Heart right ventricle (tissue), 16 donors: ENCODE data around the gene AP5B1. TPM values are rescaled to one million over a fixed set of nuclear protein-coding genes. Genes with fewer than 3 reads are reported as not detected.

ENCODE experiments used
- ATAC-seq, 8 donors: fragments of 200-7000 bp; cut with Tn5 transposase; one replicate each; pipeline ENCODE4 v1.9.1; 2020; ENCODE audit warnings: mild to moderate bottlenecking in 8 of 8, moderate library complexity in 8 of 8, moderate number of reproducible peaks in 1 of 8
- DNase-seq, 2 donors: peaks; one replicate each; pipeline ENCODE4 v3.0.0-alpha.2; 2020
- H3K27ac ChIP-seq, 10 donors: fragments of 200-600 bp; sonication (generic) in 2 of 10; one replicate each; pipeline versions ENCODE4 v1.5.0 to v1.8.0; 2020 to 2022; ENCODE audit warnings: mild to moderate bottlenecking in 3 of 10
- H3K27me3 ChIP-seq, 7 donors: fragments of 200-600 bp; one replicate each; pipeline ENCODE4 v1.8.0; 2021 to 2022; ENCODE audit warnings: mild to moderate bottlenecking in 2 of 7
- H3K36me3 ChIP-seq, 9 donors: fragments of 200-600 bp; sonication (generic) in 1 of 9; one replicate each; pipeline versions ENCODE4 v1.5.0 to v1.8.0; 2020 to 2022; ENCODE audit warnings: mild to moderate bottlenecking in 2 of 9
- H3K4me1 ChIP-seq, 9 donors: fragments of 200-600 bp; sonication (generic) in 1 of 9; one replicate each; pipeline versions ENCODE4 v1.5.0 to v1.8.0; 2020 to 2022; ENCODE audit warnings: mild to moderate bottlenecking in 4 of 9
- H3K4me3 ChIP-seq, 10 donors: fragments of 200-600 bp; sonication (generic) in 2 of 10; one replicate each; pipeline versions ENCODE4 v1.5.0 to v1.8.0; 2020 to 2022; ENCODE audit warnings: mild to moderate bottlenecking in 7 of 10, moderate library complexity in 2 of 10
- H3K9me3 ChIP-seq, 11 donors: fragments of 200-600 bp in 10 of 11; sonication (generic) in 2 of 11; one replicate each; pipeline versions ENCODE4 v1.5.0 to v1.8.0; 2013 to 2022; ENCODE audit warnings: mild to moderate bottlenecking in 2 of 11, control low read depth in 1 of 11, moderate library complexity in 1 of 11
- WGBS, 2 donors: extraction: QIAGEN DNeasy Blood & Tissue Kit; methylation state at CpG; one replicate each; pipeline ENCODE4 v1.1.7; 2013; ENCODE audit warnings: inconsistent platforms in 1 of 2; 5-methylcytosine and 5-hydroxymethylcytosine counted together
- intact Hi-C, 10 donors: fragments of 100-400 bp; cut with DNase I; formaldehyde crosslinking; loops; one replicate each; pipeline versions ENCODE4 v1.11.1 to v1.14.2; 2022
- polyA plus RNA-seq, 2 donors: library from polyadenylated mRNA; stranded (reverse); fragments of 200-250 nt; gene quantifications; one replicate each; pipeline ENCODE4 v1.2.3, GENCODE V29; 2013
- total RNA-seq, 10 donors: library from RNA; stranded (reverse); fragmentation: NEBNext Ultra II Directional in 3 of 10; extraction: Animal tissue kit (Norgen Biotek cat#: 25700) in 3 of 10; gene quantifications; one replicate each; pipeline versions ENCODE4 v1.2.1 to v1.2.4, GENCODE V29; 2021 to 2023
- TF ChIP-seq, protein P1 (sequence below), 9 donors: fragments of 200-600 bp; sonication (generic) in 2 of 9; IDR thresholded peaks; one replicate each; pipeline versions ENCODE4 v1.5.0 to v1.8.0; 2021 to 2022; ENCODE audit warnings: antibody characterized with exemption in 9 of 9, mild to moderate bottlenecking in 5 of 9, moderate library complexity in 1 of 9
- donor health status: Arrhythmogenic right ventricular cardiomyopathy.
- donor health status: ischemic (EF 13 %, LVEDD 7.1; RV severe dilation, severe dysfunction).
- donor health status: healthy with polysubstance abuse.
- donor health status: DM: no; HTN: yes; CAD: no.
- donor health status: DM: no; HTN: no; CAD: no.
- donor health status: ischemic (EF 25% LVEDD 6.9; RV normal size, moderate dysfunction).
- donor health status: ischemic (EF 25% LVEDD 5.7; RV mildly dilated, moderate dysfunction).
- donor health status: healthy.
- donor health status: DM: yes; HTN: yes; CAD: no.
- donor health status: Ischemic cardiomyopathy.
- donor health status: ischemic (EF 35%, LVEDD 5.7; RV mildly dilated, moderate dysfunction).
- donor health status: nonischemic (EF 11% LVEDD 7.7; RV severe dilation, severe dysfunction).
- donor health status: DM: yes; HTN: yes; CAD: no.
- donor health status: PGD.
- donor health status: ischemic (EF 29% LVEDD 5.4; RV normal size, mild dysfunction).
- donor health status: nonischemic (EF 23%, LVEDD 6.1; RV moderate dilation, normal function).

The AP5B1 gene
- total and polyA plus RNA-seq, 12 donors = 5.0 to 12.8 (median 6.9) TPM

DNA sequence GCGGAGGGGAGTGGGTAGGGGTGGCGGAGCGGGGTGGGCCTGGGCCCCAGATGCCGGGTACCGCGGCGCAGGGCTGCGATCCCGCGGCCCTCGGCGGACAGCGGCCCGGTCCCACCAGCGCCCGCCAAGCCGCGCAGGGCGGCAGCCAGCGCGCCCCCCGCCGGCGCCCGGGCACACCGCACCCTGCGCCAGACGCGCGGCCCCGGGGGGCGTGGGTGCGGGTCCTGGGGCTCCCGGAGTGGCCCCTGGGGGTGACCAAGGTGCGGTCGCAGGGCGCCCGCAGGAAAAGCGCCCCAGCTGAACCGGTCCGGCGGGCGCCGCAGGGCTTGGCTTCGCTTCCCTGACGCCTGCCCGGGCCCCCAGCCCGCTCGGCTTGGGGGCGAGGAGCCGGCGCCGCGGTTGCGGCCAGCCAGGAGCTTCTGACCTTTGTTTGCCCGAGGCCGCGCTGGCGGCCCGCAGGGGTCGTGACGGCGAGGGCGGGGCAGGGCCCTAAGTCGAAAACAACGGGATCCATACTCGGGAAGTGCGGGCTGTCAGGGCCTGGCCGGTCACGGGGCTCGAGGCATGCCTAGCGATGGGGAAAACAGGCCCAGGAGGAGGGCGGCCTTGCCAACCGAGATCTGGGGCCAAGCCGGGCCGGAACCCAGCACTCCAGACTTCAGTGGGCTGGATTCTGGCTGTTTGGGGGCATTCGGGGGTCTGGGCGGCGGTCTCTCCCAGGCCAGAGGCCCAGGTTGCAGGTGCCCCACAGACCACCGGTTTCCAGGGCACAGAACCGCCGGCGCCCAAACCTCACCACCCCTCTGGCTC is 581 bp upstream of the AP5B1 start:
- H3K36me3 ChIP-seq = peaks cover 0 to 31% (median 13%) of the 10 kb centered on the region in 9 donors
- H3K27ac ChIP-seq = peak overlapping the region in 8 of 10 donors; percentile 50 to 96 (median 75)
- no peaks in the 10 kb centered on the region for H3K9me3 ChIP-seq
- TF ChIP-seq, protein P1, sequence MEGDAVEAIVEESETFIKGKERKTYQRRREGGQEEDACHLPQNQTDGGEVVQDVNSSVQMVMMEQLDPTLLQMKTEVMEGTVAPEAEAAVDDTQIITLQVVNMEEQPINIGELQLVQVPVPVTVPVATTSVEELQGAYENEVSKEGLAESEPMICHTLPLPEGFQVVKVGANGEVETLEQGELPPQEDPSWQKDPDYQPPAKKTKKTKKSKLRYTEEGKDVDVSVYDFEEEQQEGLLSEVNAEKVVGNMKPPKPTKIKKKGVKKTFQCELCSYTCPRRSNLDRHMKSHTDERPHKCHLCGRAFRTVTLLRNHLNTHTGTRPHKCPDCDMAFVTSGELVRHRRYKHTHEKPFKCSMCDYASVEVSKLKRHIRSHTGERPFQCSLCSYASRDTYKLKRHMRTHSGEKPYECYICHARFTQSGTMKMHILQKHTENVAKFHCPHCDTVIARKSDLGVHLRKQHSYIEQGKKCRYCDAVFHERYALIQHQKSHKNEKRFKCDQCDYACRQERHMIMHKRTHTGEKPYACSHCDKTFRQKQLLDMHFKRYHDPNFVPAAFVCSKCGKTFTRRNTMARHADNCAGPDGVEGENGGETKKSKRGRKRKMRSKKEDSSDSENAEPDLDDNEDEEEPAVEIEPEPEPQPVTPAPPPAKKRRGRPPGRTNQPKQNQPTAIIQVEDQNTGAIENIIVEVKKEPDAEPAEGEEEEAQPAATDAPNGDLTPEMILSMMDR (IDR thresholded peaks at IDR 0.05) = peak in 7 of 9 donors; percentile 5 to 49 (median 25)
- H3K27me3 ChIP-seq = peaks cover 8 to 24% (median 19%) of the 10 kb centered on the region in 7 donors
- no peak for DNase-seq
- peaks cover 10 to 46% (median 19%) of the 10 kb centered on the region in 9 donors for H3K4me1 ChIP-seq
- ATAC-seq = peak in 5 of 8 donors; percentile 3 to 19 (median 9)
- peak overlapping the region; percentile 68 to 98 (median 92) for H3K4me3 ChIP-seq
- 12 to 19% methylated on average over 59 to 83 of the region's 83 CpGs for WGBS, 2 donors
- intact Hi-C loops = loop anchor here in 7 of 10 donors (2.0 to 5.0 kb wide), 5 partner anchors 35 to 206 kb away; partner anchors contain the start of gene KAT5 (in 1 of the 7)

DNA sequence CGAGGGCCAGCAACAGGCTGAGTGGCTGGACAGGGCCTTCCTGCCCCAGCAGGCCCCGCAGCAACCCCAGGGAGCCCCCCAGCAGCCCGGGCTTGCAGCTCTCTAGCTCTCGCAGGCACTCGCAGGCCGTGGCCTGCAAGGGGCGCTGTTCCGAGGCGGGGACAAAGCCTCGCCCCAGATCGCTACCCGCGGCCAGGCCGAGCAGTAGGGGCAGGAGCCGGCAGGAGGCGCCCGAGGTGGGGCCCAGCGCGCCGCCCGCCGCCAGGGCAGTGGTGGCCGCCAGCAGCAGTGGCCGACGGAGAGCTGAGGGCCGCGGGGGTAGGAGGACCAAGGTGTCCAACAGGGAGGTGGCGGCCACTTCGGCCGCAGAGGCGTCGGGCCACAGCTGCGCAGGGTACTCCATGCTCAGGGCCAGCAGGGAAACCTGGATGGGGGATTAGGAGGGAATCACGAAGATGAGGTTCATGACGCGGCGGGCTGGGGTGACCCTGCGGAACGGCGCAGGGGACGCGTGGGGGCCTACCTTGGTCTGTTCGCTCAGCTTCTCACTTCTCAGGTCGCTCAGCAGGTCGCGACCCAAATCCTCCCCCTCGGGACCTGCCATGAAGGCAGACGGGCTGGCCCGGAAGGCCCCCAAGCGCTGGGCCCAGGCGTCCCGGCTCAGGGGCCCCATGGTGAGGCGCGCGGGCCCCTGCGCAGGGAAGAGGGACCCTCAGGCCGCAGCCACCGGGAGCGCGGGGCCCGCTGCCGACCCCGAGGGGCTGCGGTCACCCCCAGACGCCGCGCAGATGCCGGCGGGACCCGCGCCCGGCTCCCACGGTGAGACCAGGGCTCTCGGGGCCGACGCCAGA is 632 bp downstream of the AP5B1 start:
- peaks cover 0 to 12% (median 6%) of the 10 kb centered on the region in 7 donors for H3K27me3 ChIP-seq
- ATAC-seq (peak; percentile 81 to 92 (median 90)), DNase-seq (peak; percentile 69 to 82)
- peak overlapping the region; percentile 68 to 98 (median 92) for H3K4me3 ChIP-seq
- WGBS, 2 donors = 4 to 5% methylated on average over 66 to 76 of the region's 76 CpGs
- TF ChIP-seq, protein P1 (IDR thresholded peaks at IDR 0.05) = peak; percentile 83 to 99 (median 95)
- intact Hi-C loops = loop anchor here in 9 of 10 donors (1.0 to 10.0 kb wide), 10 partner anchors 37 to 207 kb away; partner anchors contain the start of genes KAT5 (in 2 of the 9) and RNASEH2C (in 1 of the 9)
- peaks cover 9 to 52% (median 16%) of the 10 kb centered on the region in 9 donors for H3K4me1 ChIP-seq
- H3K9me3 ChIP-seq = no peaks in the 10 kb centered on the region
- peaks cover 0 to 32% (median 13%) of the 10 kb centered on the region in 9 donors for H3K36me3 ChIP-seq
- peak overlapping the region in 9 of 10 donors; percentile 70 to 96 (median 82) for H3K27ac ChIP-seq

GRCh38 chr11:65779669-65779918 is 1.2 kb downstream of the AP5B1 start:
- no peaks in the 10 kb centered on the region for H3K9me3 ChIP-seq
- TF ChIP-seq, protein P1 (IDR thresholded peaks at IDR 0.05) = no peak
- ATAC-seq = peak in 2 of 8 donors; percentile 0 to 6
- 82% methylated on average over 12 of the region's 12 CpGs for WGBS, 2 donors
- H3K36me3 ChIP-seq = peaks cover 0 to 32% (median 13%) of the 10 kb centered on the region in 9 donors
- peak overlapping the region in 9 of 10 donors; percentile 70 to 96 (median 82) for H3K27ac ChIP-seq
- H3K27me3 ChIP-seq = peaks cover 0 to 8% (median under 1%) of the 10 kb centered on the region in 7 donors
- no peak for DNase-seq
- intact Hi-C loops = loop anchor here in 5 of 10 donors (2.0 to 10.0 kb wide), 5 partner anchors 37 to 205 kb away; partner anchors contain the start of genes KAT5 (in 1 of the 5) and RNASEH2C (in 1 of the 5)
- peak overlapping the region; percentile 68 to 98 (median 92) for H3K4me3 ChIP-seq
- H3K4me1 ChIP-seq = peaks cover 9 to 58% (median 16%) of the 10 kb centered on the region in 9 donors
